Measurements from ENCODE around the gene EIF2B4.

The EIF2B4 gene

DNA sequence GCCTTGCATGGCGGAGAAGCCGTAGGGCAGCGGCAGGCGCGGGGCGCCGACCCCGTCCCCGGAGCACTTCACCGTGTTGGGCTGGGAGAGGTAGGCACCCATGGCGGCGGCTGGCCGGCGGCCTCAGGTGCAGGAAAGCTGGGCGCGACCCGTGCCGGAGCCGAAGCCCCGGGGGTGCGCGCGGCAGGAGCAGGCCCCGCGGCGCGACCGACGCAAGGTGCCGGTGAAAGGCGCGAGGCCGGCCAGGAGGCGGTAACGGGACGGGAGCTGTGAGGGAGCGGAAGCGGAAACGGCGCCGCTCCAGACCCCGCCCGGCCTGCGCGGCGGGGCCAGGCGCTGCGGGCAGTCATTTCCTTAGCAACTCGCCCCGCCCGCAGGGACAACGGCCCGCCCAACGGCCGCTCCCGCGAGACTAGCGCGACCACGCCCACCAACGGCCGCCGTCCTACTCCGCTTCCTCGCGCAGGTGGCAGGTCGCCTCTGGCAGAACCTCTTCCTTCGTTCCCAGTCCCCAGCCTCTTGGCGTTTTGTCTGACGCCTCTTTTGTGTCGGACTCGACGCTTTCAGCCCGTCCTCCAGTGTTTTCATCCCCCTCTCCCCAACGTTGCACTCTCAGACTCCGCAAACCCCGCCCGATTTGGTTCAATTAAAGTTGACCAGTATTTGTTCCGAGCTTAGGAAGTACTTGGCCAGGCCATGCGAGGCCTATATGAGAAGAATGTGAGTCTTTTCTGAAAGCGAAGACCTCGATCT is 39.4 kb upstream of the EIF2B4 start, which contains the start of gene PPM1G (continued):
- TF ChIP-seq, protein P1, sequence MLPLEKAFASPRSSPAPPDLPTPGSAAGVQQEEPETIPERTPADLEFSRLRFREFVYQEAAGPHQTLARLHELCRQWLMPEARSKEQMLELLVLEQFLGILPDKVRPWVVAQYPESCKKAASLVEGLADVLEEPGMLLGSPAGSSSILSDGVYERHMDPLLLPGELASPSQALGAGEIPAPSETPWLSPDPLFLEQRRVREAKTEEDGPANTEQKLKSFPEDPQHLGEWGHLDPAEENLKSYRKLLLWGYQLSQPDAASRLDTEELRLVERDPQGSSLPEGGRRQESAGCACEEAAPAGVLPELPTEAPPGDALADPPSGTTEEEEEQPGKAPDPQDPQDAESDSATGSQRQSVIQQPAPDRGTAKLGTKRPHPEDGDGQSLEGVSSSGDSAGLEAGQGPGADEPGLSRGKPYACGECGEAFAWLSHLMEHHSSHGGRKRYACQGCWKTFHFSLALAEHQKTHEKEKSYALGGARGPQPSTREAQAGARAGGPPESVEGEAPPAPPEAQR (tag by site-specific recombination; IDR thresholded peaks at IDR 0.05): no peak
- TF ChIP-seq ZNF184 (tag by site-specific recombination; IDR thresholded peaks at IDR 0.05) (no peak), ZBTB17 (tag by site-specific recombination; IDR thresholded peaks at IDR 0.05) (peak; percentile 81), ZNF645 (tag by site-specific recombination; IDR thresholded peaks at IDR 0.05) (no peak), HOXD13 (CRISPR knock-in tag; IDR thresholded peaks at IDR 0.05; ENCODE audit: borderline replicate concordance) (no peak), ZNF148 (tag by site-specific recombination; IDR thresholded peaks at IDR 0.05; ENCODE audit: borderline replicate concordance) (no peak), ZNF580 (tag by site-specific recombination; IDR thresholded peaks at IDR 0.05) (no peak), SCRT1 (tag by site-specific recombination; IDR thresholded peaks at IDR 0.05; ENCODE audit: borderline replicate concordance) (no peak), ZNF404 (tag by site-specific recombination; IDR thresholded peaks at IDR 0.05) (no peak), ZNF169 (tag by site-specific recombination; IDR thresholded peaks at IDR 0.05) (no peak), ZNF24 (tag by site-specific recombination; IDR thresholded peaks at IDR 0.05) (0 out of 2 replicates have a peak, but pooled peaks have one; percentile 30), GLIS2 (tag by site-specific recombination; IDR thresholded peaks at IDR 0.05) (no peak; the same call in 1 of the 2 replicates), ZNF239 (tag by site-specific recombination; IDR thresholded peaks at IDR 0.05) (no peak), ZNF473 (tag by site-specific recombination; IDR thresholded peaks at IDR 0.05) (no peak), ZNF776 (tag by site-specific recombination; IDR thresholded peaks at IDR 0.05; ENCODE audit: borderline replicate concordance) (no peak), ZNF394 (tag by site-specific recombination; IDR thresholded peaks at IDR 0.05; ENCODE audit: borderline replicate concordance) (no peak), TSHZ1 (tag by site-specific recombination; IDR thresholded peaks at IDR 0.05; ENCODE audit: borderline replicate concordance) (no peak), ZSCAN30 (tag by site-specific recombination; IDR thresholded peaks at IDR 0.05) (0 out of 2 replicates have a peak, but pooled peaks have one; percentile 23), ZNF266 (tag by site-specific recombination; IDR thresholded peaks at IDR 0.05; ENCODE audit: low read depth) (no peak), GLIS1 (tag by site-specific recombination; IDR thresholded peaks at IDR 0.05) (peak; percentile 27; the same call in 1 of the 2 replicates), ZNF747 (tag by site-specific recombination; IDR thresholded peaks at IDR 0.05) (no peak), ATF2 (tag by site-specific recombination; IDR thresholded peaks at IDR 0.05; ENCODE audit: low read depth) (no peak)
- TF ChIP-seq, protein P2, sequence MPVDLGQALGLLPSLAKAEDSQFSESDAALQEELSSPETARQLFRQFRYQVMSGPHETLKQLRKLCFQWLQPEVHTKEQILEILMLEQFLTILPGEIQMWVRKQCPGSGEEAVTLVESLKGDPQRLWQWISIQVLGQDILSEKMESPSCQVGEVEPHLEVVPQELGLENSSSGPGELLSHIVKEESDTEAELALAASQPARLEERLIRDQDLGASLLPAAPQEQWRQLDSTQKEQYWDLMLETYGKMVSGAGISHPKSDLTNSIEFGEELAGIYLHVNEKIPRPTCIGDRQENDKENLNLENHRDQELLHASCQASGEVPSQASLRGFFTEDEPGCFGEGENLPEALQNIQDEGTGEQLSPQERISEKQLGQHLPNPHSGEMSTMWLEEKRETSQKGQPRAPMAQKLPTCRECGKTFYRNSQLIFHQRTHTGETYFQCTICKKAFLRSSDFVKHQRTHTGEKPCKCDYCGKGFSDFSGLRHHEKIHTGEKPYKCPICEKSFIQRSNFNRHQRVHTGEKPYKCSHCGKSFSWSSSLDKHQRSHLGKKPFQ (tag by site-specific recombination; IDR thresholded peaks at IDR 0.05): no peak
- TF ChIP-seq, protein P3, sequence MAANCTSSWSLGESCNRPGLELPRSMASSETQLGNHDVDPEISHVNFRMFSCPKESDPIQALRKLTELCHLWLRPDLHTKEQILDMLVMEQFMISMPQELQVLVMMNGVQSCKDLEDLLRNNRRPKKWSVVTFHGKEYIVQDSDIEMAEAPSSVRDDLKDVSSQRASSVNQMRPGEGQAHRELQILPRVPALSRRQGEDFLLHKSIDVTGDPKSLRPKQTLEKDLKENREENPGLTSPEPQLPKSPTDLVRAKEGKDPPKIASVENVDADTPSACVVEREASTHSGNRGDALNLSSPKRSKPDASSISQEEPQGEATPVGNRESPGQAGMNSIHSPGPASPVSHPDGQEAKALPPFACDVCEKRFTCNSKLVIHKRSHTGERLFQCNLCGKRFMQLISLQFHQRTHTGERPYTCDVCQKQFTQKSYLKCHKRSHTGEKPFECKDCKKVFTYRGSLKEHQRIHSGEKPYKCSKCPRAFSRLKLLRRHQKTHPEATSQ (tag by site-specific recombination; IDR thresholded peaks at IDR 0.05): 0 out of 2 replicates have a peak, but pooled peaks have one; percentile 65

All from HEK293 (cell line).